ENCODE data around the gene CSTF1.

CSTF1 gene

GRCh38 chr20:56392132-56392880 lies at the start of gene CSTF1, which contains the start of gene AURKA:
CSTF1 (plus strand) TSS chr20:56392645; CDS start chr20:56395553, 2,908 bp downstream.
AURKA (minus strand) TSS chr20:56392215; CDS start chr20:56388197, 4,018 bp downstream.
- DNase-seq, result peak; percentile 99 to 100

DNA sequence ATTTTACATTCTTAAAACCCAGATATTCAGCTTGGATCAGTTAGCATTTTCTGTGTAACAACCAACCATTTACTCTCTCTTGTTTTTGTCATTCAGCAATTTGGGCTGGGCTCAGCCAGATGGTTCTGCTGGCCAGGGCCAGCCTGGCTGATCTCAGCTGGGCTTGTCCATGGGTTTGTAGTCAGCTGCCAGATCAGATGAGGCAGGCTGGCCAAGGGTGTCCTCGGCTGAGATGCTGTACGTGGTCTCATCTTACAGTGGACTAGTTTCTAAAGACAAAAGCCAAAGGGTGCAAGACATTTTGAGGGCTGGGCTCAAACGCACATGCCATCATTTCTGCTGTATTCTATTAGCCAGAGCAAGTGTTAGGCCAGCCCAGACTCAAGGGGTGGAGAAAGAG lies 49.7 kb upstream of the CSTF1 start:
- DNase-seq, result no peak

GRCh38 chr20:56343861-56344381 lies 48.5 kb upstream of the CSTF1 start:
- no peak for DNase-seq

GRCh38 chr20:56345911-56346310 lies 46.5 kb upstream of the CSTF1 start:
- DNase-seq, result no peak

- DNase-seq, result no peak
These were observed 44.7 kb upstream of the CSTF1 start for GRCh38 chr20:56347628-56348304.

GRCh38 chr20:56348305-56348693 lies 44.1 kb upstream of the CSTF1 start:
- no peak for DNase-seq

DNA sequence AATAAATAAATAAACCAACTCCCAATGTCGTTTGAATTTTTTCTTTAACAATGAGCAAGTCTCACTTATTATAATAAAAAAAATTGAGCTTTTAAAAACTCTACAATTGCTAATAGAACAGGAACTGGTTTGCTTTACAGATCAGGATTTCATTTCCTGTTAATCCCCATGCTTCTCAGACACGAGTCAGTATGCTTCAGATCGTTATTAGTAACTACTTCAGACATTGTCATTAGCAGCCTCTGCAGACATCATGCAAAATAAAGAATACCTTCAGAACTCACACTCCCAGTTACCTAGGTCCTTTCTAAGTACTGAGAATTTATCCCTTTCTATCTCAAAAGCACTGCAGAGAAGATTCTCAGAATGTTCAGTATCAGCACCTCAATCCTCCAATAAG lies 43.7 kb upstream of the CSTF1 start:
- no peak for DNase-seq

DNA sequence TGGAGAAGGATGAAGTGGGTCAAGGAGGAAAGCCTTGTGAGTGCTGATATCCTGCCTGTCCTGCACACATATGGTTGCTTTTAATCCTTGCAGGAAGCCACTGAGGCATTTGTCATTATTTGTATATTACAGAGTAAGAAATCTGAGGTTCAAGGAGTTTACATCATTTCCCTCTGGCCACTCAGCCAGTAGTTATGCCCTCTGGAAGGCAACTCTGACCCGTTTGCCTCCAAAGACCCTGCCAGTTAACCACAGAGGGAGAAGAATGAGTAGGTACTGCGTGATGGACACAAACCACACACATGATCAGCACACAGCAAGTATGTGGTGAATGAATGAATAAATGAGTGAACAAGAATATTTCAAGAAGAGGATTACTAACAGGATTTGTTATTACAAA lies 41.6 kb upstream of the CSTF1 start:
- no peak for DNase-seq

GRCh38 chr20:56352345-56353055 lies 39.9 kb upstream of the CSTF1 start:
- no peak for DNase-seq

GRCh38 chr20:56353356-56353755 lies 39.1 kb upstream of the CSTF1 start:
- no peak for DNase-seq

DNA sequence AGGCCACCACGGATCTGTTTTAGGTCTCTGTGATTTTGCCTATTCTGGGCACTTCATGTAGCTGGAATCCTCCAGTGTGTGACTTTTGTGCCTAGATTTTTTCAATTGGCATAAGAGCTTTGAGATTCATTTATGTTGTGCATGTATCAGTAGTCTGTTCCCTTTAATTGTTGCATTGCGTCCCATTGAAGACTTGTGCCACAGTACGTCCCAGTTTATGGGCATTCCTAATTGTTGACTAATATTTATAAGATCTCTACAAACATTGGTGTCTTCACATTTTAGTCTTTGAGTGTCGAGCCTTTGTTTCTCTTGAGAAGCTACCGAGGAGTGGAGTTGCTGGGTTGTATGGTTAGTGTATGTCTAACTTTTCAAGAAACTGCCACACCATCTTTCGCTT lies 34.4 kb upstream of the CSTF1 start:
- DNase-seq, result no peak

DNA sequence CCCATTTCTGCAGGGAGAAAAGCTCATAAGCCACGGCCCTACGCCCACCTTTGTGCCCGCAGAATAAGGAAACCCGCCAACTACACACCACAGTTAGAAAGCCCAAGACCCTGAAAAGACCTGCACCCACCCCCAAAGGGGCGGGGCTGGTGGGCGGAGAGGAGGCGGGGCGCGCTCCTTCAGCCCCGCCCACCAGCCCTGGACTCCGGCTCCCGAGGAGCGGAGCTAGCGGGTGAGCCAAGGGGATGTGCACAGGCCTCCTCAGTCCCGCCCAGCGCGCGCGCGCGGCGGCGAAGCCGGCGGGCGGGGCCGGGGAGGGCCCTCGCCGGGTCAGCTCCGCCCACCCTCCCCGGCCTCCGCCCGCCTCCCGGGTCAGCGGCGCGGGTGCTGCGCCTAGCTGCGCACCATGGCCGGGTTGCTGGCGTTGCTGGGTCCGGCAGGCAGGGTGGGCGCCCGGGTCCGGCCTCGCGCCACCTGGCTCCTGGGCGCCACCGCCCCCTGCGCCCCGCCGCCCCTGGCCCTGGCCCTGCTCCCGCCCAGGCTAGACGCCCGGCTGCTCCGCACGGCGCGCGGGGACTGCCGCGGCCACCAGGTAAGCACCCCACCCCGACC lies 33.7 kb upstream of the CSTF1 start, which contains the start of gene FAM210B:
TSS of gene FAM210B (plus strand) at position 375 of the 612 bp plus-strand sequence. CDS start at position 407, 32 bp downstream.
- DNase-seq, result peak; percentile 67 to 89

DNA sequence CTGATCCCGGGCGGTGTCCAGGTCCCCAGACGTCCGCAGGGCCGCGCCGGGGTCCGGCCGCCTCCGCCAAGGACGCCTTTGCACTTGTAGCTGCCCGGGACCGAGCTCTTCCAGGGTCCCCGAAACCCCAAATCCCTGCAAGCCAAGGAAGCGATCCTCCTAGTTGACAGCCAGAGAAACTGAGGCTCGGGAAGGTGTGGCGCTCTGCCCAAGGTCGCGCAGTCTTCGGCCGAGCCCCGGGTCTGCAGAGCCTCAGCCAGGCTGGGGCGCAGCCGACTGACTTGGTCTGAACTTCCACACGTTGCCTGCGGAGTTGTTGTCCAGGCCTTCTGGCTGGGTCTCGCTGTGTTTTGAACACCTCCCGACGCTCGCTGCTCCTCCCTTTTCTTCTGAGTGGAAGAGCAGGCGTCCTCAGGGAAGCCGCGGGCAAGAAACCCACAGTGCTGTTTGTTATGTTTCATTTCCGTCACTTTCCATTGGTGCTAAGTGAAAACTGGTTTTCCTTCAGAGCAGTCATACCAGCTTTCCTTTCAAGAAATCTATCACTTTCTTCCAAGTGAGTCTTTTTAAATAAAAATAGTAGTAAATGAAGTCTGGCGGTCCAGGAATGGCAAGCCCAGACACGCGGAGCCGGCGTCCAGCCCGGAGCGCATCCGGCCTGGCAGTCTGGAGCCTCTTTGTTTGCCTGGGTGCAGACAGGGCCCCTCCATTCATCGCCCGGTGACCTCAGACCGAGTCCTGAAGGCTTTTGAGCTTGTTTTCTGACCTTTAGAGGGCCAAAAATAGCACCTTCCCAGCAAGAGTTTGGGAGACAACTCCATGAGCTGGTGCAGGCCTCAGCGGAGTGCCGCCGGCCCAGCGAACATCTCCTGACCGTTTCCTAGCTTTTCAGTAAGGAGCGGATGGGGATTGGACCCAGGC lies 33.0 kb upstream of the CSTF1 start:
- peak in 1 of 2 experiments; percentile 61 for DNase-seq

DNA sequence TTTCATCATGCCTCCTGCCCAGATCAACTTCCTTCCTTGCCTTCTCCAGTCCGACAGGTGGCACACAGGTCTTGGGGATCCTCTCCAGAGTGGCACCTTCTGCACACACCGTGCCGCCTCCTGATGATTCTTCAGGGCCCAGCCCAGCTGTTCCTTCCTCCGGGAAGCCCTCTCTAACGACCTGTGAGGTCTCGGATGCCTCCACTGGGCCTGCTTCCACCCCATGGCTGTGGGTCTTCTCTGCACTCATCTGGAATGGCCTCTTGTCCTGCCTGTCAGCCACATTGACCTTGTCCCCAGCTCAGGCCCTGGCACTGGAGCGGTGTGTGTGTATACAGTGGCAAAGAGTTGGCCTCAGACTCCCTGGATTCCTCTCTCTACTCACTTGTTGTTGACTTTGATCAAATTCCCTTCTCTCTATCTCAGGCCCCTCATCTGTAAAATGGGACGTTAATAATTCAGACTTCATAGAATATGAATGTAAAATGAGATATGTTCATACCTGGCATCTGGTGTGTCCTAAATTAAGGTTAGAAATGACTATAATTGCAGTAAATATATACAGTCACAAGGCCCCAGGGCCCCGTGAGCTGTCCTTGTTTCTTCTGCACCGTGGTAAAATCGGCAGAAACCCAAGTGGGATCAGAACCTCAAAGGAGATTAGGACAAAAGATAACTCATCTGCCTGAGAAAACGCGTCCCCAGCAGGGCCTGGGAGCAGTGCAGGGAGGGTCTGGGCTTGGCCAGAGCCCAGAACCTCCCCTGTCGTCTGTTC lies 32.1 kb upstream of the CSTF1 start:
- no peak for DNase-seq

- no peak for DNase-seq
These were observed 31.6 kb upstream of the CSTF1 start for GRCh38 chr20:56360908-56361205.

- no peak for DNase-seq
These were observed 30.5 kb upstream of the CSTF1 start for GRCh38 chr20:56361900-56362299.

DNA sequence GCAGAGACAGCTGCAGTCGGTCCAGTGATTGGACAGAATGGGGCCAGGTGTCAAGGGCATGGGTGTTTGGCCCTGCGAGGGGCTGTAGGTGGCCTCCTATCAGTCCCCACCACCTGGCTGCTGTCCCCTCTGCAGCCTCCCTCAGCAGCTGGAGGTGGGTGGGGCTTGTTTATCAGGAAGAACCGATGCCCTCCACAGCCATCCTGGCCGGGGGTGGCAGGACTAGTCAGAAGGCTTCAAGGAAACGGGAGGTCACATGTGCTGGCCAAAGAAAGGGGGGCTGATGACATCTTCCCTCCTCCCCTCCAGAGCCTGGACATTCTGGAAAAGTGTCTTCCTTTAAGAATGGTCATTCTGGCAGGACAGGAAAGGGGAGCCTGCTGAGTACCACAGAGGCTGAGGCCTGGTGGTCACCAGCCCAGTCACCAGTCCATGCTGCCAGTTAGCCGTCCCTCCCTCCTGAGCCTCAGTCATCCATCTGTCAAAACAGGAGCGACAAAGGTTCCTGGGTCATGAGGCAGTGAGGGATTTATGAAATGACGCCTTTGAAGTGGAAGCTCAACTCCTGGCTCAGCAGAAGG lies 29.5 kb upstream of the CSTF1 start:
- DNase-seq, result no peak

DNA sequence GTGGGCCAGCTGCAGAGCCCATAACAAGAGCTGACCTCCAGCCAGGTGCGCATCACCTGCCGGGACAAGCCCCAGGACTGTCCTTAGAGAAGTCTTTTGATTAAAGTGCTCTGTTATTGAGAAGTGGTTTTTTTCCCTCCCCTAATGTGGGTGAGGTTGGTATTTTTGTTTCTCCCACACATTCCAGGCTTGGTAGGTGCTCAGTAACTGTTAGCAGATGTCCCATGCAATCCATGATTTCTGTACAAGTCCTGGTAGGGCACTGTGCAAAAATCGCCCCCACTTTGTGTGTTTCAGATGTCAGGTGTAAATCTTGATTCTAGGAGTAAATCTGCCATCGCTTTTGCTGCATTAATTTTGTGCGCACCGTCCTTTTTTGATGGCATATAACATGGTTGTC lies 29.0 kb upstream of the CSTF1 start:
- no peak for DNase-seq

DNA sequence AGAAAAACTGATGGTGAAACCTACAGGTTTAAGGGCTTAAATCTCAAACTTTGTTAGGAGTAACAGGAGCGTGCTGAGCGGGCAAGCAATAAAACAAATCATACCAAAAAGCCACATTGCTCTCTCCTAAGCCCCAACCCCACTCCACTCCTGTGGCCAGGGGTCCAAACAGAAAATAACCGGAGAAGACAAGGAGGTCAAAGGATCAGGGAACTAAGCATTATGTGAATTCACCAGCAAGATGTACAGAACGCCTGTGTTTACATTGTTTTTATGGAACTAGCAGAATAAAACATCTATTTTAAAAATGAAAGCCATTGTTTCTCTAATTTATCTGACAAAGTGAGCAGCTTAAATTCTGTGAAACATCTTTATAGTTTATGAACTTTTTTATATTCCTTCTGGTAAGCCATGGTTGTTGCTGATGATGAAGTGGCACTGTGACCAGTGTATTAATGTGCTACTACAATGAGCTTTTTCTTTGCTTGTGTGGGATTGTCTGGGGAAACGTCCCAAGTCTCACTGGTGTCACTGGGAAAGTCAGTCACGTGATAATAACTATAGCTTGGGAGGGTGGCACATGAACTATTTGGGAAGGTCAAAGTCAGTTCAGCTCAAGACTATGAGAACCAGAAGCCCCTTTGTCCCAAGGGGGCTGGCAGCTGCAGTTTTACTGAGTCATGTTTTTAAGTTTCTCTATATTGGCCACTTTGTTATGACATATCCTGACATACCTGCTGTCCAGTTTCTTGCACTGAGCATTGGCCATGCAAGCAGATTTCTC lies 23.9 kb upstream of the CSTF1 start:
- no peak for DNase-seq

DNA sequence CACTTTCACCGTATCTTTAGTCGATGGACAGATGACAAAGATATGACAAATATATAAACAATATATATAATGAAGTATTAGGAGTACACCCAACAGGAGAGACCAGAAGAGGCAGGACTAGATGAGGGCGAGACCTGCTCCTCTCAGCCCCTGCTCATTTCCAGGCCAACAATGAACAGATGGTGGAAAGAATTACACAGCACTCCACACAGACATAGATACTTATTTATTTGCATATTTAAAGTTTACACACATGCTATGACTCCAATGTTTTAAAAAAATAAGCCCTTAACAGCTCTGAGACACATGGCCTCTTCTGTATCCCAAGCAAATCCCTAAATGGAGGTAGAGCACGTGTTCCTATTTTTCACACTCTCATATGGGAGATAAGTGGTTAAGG lies 23.3 kb upstream of the CSTF1 start:
- no peak for DNase-seq
